HepG2 (cell line): ENCODE measurements around the gene LSM11. TPM values are rescaled to one million over a fixed set of nuclear protein-coding genes. Genes with fewer than 3 reads are reported as not detected.
A peak's percentile ranks its signal among the peaks of the same experiment; 100 is the strongest.

ENCODE experiments used
- ARHGAP35 ChIP-seq: sonication (generic); formaldehyde crosslinking; IDR thresholded peaks from 2 replicates; pipeline ENCODE4 v1.9.0; 2022; ENCODE audit warnings: mild to moderate bottlenecking, inconsistent platforms, moderate library complexity, missing genetic modification reagents, borderline replicate concordance
- EED ChIP-seq: sonication (generic); formaldehyde crosslinking; IDR thresholded peaks from 2 replicates; pipeline ENCODE4 v1.5.0; 2020; ENCODE audit warnings: mild to moderate bottlenecking, missing genetic modification reagents
- FOXA3 ChIP-seq: IDR thresholded peaks from 2 replicates; pipeline ENCODE4 v1.6.1; 2016; ENCODE audit warnings: missing genetic modification reagents, missing compliant biosample characterization
- KLF9 ChIP-seq: IDR thresholded peaks from 2 replicates; pipeline ENCODE4 v1.6.1; 2016; ENCODE audit warnings: low read depth
- MIXL1 ChIP-seq: IDR thresholded peaks from 2 replicates; pipeline ENCODE4 v1.6.1; 2016
- TAF15 ChIP-seq: fragments of 200-400 bp; formaldehyde crosslinking; IDR thresholded peaks from one replicate; pipeline ENCODE4 v1.6.1; 2018; ENCODE audit warnings: mild to moderate bottlenecking, low read depth, low read length; ENCODE audit not compliant: poor library complexity, severe bottlenecking
- ZBTB7A ChIP-seq: sonication (generic); formaldehyde crosslinking; IDR thresholded peaks from 2 replicates; pipeline ENCODE4 v1.8.0; 2022; ENCODE audit warnings: mild to moderate bottlenecking, missing genetic modification reagents
- ZNF83 ChIP-seq: sonication (generic); formaldehyde crosslinking; IDR thresholded peaks from 2 replicates; pipeline ENCODE4 v1.4.0; 2020; ENCODE audit warnings: missing genetic modification reagents, mild to moderate bottlenecking, borderline replicate concordance
- ZNF839 ChIP-seq: sonication (generic); formaldehyde crosslinking; IDR thresholded peaks from 2 replicates; pipeline ENCODE4 v1.4.0; 2020; ENCODE audit warnings: missing genetic modification reagents, mild to moderate bottlenecking, borderline replicate concordance
- ZSCAN20 ChIP-seq: sonication (generic); formaldehyde crosslinking; IDR thresholded peaks from 2 replicates; pipeline ENCODE4 v1.4.0; 2020; ENCODE audit warnings: missing genetic modification reagents, mild to moderate bottlenecking, borderline replicate concordance
- polyA plus RNA-seq, 8 experiments: library from polyadenylated mRNA; depleted of rRNA in 3 of 8; stranded (reverse) in 7 of 8; unstranded in 1 of 8; fragments of >200 nt; fragmentation: Illumina TruSeq in 4 of 8; extraction: Trizol in 4 of 8; gene quantifications; 2 replicates each; pipeline versions ENCODE4 v1.2.1 to v1.2.3, GENCODE V29; 2011 to 2016; ENCODE audit warnings: low read depth in 4 of 8, missing spikeins in 1 of 8, mixed read lengths in 1 of 8; ENCODE audit not compliant: insufficient read depth in 1 of 8
- total RNA-seq, 5 experiments: library from RNA; depleted of rRNA; stranded (reverse); fragments of >200 nt; fragmentation: Illumina TruSeq; extraction: Trizol; gene quantifications; 2 replicates each; pipeline ENCODE4 v1.2.3, GENCODE V29; 2016; ENCODE audit warnings: low read depth in 1 of 5
- TF ChIP-seq, protein P1 (sequence below): sonication (generic); formaldehyde crosslinking; IDR thresholded peaks from 2 replicates; pipeline ENCODE4 v1.4.0; 2020; ENCODE audit warnings: mild to moderate bottlenecking, missing genetic modification reagents
- TF ChIP-seq, protein P2 (sequence below): IDR thresholded peaks from 2 replicates; pipeline ENCODE4 v1.6.1; 2016
- TF ChIP-seq, protein P3 (sequence below): sonication (generic); formaldehyde crosslinking; IDR thresholded peaks from 2 replicates; pipeline ENCODE4 v1.4.0; 2020; ENCODE audit warnings: mild to moderate bottlenecking, missing genetic modification reagents
- TF ChIP-seq, protein P4 (sequence below): fragments of 450-650 bp; IDR thresholded peaks from 2 replicates; pipeline ENCODE4 v1.6.1; 2017; ENCODE audit warnings: mild to moderate bottlenecking
- TF ChIP-seq, protein P5 (sequence below): fragments of 450-650 bp; IDR thresholded peaks from 2 replicates; pipeline ENCODE4 v1.6.1; 2017

Gene LSM11
- total and polyA plus RNA-seq, 2 of the 13 experiments (the other 11 are each of a cell fraction or from before 2014, with no cell fraction given), result 4.5 to 7.2 TPM

DNA sequence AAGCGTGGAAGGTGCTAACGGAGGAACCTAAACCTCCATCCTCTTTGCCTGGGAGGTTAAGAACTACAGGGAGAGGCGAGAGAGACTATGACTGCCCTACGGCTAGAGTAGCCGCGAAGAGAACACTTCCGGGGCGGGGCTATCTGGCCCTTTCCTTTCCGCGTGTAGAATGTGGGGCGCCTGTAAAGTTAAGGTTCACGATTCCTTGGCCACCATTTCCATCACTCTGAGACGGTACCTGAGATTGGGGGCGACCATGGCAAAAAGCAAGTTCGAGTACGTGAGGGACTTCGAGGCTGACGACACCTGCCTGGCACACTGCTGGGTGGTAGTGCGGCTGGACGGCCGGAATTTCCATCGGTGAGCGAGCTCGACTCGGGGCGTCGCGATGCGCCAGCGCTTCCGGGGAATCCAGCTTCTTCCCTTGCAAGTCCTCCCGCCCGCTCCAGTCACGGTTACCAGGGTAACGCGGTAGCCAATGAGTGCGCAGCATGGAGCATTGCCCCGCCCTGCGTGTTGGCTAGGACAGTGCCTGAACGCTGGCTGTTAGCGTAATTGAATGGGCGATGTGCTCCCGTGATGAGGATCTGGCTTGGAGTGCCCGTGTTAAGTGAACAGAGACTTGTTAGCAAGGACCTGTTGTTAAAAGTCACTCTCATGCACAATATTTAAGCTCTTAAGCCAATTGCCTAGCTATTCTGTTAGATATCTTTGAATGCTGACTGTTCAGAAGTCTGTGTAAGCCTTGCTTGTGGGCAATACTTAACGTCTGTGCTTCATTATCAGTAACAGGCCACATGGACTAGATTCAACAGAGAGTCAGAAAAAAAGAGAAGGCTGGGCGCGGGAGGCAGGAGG is 12.0 kb upstream of the LSM11 start, which contains the start of gene THG1L (continued):
- TF ChIP-seq, protein P1, sequence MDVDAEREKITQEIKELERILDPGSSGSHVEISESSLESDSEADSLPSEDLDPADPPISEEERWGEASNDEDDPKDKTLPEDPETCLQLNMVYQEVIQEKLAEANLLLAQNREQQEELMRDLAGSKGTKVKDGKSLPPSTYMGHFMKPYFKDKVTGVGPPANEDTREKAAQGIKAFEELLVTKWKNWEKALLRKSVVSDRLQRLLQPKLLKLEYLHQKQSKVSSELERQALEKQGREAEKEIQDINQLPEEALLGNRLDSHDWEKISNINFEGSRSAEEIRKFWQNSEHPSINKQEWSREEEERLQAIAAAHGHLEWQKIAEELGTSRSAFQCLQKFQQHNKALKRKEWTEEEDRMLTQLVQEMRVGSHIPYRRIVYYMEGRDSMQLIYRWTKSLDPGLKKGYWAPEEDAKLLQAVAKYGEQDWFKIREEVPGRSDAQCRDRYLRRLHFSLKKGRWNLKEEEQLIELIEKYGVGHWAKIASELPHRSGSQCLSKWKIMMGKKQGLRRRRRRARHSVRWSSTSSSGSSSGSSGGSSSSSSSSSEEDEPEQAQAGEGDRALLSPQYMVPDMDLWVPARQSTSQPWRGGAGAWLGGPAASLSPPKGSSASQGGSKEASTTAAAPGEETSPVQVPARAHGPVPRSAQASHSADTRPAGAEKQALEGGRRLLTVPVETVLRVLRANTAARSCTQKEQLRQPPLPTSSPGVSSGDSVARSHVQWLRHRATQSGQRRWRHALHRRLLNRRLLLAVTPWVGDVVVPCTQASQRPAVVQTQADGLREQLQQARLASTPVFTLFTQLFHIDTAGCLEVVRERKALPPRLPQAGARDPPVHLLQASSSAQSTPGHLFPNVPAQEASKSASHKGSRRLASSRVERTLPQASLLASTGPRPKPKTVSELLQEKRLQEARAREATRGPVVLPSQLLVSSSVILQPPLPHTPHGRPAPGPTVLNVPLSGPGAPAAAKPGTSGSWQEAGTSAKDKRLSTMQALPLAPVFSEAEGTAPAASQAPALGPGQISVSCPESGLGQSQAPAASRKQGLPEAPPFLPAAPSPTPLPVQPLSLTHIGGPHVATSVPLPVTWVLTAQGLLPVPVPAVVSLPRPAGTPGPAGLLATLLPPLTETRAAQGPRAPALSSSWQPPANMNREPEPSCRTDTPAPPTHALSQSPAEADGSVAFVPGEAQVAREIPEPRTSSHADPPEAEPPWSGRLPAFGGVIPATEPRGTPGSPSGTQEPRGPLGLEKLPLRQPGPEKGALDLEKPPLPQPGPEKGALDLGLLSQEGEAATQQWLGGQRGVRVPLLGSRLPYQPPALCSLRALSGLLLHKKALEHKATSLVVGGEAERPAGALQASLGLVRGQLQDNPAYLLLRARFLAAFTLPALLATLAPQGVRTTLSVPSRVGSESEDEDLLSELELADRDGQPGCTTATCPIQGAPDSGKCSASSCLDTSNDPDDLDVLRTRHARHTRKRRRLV (CRISPR knock-in tag), result no peak; the same call in 1 of the 2 replicates
- peak; percentile 79 for TF ChIP-seq EED
- TF ChIP-seq TAF15, result no peak
- TF ChIP-seq ZSCAN20, result no peak
- peak; percentile 98; the same call in 1 of the 2 replicates for TF ChIP-seq ZNF839 (CRISPR knock-in tag)
- TF ChIP-seq FOXA3, result no peak
- TF ChIP-seq, protein P2, sequence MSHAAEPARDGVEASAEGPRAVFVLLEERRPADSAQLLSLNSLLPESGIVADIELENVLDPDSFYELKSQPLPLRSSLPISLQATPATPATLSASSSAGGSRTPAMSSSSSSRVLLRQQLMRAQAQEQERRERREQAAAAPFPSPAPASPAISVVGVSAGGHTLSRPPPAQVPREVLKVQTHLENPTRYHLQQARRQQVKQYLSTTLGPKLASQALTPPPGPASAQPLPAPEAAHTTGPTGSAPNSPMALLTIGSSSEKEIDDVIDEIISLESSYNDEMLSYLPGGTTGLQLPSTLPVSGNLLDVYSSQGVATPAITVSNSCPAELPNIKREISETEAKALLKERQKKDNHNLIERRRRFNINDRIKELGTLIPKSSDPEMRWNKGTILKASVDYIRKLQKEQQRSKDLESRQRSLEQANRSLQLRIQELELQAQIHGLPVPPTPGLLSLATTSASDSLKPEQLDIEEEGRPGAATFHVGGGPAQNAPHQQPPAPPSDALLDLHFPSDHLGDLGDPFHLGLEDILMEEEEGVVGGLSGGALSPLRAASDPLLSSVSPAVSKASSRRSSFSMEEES (CRISPR knock-in tag), result peak; percentile 62
- 0 out of 2 replicates have a peak, but pooled peaks have one; percentile 46 for TF ChIP-seq ZBTB7A (CRISPR knock-in tag)
- TF ChIP-seq ZNF83, result peak; percentile 81; the same call in 1 of the 2 replicates
- TF ChIP-seq, protein P3, sequence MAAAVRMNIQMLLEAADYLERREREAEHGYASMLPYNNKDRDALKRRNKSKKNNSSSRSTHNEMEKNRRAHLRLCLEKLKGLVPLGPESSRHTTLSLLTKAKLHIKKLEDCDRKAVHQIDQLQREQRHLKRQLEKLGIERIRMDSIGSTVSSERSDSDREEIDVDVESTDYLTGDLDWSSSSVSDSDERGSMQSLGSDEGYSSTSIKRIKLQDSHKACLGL (CRISPR knock-in tag), result peak; percentile 54; the same call in 1 of the 2 replicates
- TF ChIP-seq KLF9 (CRISPR knock-in tag), result no peak
- TF ChIP-seq, protein P4, sequence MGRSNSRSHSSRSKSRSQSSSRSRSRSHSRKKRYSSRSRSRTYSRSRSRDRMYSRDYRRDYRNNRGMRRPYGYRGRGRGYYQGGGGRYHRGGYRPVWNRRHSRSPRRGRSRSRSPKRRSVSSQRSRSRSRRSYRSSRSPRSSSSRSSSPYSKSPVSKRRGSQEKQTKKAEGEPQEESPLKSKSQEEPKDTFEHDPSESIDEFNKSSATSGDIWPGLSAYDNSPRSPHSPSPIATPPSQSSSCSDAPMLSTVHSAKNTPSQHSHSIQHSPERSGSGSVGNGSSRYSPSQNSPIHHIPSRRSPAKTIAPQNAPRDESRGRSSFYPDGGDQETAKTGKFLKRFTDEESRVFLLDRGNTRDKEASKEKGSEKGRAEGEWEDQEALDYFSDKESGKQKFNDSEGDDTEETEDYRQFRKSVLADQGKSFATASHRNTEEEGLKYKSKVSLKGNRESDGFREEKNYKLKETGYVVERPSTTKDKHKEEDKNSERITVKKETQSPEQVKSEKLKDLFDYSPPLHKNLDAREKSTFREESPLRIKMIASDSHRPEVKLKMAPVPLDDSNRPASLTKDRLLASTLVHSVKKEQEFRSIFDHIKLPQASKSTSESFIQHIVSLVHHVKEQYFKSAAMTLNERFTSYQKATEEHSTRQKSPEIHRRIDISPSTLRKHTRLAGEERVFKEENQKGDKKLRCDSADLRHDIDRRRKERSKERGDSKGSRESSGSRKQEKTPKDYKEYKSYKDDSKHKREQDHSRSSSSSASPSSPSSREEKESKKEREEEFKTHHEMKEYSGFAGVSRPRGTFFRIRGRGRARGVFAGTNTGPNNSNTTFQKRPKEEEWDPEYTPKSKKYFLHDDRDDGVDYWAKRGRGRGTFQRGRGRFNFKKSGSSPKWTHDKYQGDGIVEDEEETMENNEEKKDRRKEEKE, result no peak
- no peak for TF ChIP-seq ARHGAP35 (CRISPR knock-in tag)
- TF ChIP-seq, protein P5, sequence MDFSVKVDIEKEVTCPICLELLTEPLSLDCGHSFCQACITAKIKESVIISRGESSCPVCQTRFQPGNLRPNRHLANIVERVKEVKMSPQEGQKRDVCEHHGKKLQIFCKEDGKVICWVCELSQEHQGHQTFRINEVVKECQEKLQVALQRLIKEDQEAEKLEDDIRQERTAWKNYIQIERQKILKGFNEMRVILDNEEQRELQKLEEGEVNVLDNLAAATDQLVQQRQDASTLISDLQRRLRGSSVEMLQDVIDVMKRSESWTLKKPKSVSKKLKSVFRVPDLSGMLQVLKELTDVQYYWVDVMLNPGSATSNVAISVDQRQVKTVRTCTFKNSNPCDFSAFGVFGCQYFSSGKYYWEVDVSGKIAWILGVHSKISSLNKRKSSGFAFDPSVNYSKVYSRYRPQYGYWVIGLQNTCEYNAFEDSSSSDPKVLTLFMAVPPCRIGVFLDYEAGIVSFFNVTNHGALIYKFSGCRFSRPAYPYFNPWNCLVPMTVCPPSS, result no peak
- TF ChIP-seq MIXL1, result no peak
